NCI-H1436 (cell line): ENCODE results near the gene CALML4.
"Not testable (repeated sequence)": the region's sequence is repeated elsewhere in the genome, so short reads cannot be mapped to it uniquely, and the experiment has no call there.

Experiments
- DNase-seq: peaks from one replicate; lab custom pipeline; 2025; lab: John Stamatoyannopoulos, UW

Gene CALML4

DNA sequence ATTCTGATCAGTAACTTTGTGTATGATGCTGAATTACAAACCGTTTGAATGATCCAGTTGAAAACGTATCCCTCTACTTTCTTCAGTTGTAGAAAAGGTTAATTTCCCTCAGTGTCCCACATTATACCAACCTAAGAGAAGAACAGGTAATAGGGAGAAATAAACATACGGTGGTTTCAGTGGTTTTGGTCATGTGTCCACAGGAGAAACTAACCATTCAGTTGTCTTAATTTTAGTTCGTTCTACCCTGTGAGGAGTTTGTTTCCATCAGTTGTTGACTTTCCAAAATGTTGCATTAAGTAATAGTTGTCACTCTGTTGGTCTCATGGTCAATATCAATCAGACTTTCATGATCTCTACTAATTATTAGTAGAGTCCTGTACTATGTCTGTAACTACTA lies 15.1 kb downstream of the CALML4 start:
- no peak for DNase-seq

DNA sequence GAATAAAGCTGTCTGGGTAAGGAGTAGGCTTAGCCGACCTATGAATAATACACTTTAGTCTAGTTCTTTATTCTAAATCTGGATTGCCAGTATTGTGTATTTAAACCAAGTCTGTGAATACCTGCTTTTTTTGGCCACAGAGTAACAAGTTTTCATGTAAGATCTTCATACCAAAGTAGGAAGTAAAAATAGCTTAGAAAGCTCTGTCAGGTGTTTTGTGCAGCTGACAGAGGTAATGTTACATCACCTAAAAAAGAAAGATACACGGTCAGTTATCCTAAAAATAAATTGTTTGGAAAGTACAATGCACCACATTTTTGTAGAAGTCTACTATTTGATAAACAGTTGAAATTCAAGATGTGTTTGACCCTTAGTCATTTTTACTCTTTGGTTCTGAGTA lies 16.5 kb downstream of the CALML4 start:
- no peak for DNase-seq

DNA sequence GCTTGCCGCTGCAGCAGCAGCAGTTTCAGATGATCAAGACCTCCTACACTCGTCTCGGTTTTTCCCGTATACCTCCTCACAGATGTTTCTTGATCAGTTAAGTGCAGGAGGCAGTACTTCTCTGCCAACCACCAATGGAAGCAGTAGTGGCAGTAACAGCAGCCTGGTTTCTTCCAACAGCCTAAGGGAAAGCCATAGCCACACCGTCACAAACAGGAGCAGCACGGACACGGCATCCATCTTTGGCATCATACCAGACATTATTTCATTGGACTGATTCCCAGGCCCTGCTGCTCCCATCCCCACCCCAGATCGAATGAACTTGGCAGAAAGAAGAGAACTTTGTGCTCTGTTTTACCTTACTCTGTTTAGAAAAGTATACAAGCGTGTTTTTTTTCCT lies 17.6 kb downstream of the CALML4 start:
- DNase-seq, result no peak

DNA sequence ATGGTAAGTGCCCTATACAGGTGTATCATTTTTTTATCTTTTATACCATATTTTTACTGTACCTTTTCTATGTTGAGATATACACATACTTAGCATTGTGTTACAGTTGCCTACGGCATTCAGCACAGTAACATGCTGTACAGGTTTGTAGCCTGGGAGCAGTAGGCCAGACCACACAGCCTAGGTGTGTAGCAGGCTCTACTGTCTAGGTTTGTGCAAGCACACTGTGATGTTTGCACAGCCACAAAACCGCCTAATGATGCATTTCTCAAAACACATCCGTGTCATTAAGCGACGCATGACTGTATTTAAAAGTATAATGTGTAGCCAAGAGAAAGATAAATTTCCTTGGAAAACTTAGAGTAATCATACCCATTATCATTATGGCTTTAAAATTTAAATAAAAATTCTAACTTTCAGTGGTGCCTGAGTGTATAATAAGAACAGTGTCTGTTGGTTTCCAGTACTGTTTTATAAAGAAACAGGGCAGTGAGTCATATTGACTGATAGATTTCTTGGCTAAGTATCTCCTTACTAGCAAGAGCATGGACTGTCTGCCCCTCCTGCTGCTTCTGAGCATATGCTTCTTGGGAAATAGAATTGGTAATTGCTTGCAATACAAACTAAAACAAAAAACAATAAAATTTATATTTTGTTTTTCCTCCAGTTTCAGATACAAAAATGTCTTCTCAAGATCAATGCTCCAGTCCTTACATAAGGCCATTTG lies 18.3 kb downstream of the CALML4 start:
- no peak for DNase-seq

DNA sequence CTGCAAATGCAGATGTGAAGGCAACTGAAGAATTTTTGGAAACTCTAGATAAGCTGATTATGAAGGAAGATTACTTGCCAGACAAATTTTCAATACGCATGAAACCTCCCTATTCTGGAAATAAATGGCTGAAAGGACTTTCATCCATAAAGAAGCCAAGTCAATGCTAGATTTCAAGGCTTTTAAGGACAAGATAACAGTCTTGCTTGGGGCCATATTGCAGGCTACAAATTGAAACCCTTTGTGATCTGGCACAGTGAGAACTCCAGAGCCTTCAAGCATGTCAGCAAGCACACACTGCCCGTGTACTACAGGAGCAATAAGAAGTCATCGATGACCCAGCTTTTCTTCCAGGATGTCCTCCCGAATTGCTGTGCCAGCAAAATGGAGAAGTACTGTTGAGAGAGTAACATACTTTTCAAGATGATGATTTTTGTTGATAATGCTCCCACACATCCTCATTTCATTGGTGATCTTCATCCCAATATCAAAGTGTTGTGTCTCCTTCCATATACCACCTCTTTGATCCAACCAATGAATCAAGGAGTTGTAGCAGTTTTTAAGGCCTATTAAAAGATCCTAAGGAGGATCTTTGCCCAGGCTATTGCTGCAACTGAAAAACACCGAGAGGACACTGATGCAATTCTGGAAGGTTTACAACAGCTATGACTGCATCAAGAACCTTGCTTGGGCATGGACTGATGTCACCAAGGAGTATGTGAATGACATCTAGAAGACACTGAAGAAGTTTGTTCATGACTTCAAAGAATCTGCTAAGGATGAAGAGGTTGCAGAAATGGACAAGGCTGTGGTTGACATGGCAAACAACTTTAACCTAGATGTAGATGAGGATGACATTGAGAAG lies 20.3 kb downstream of the CALML4 start:
- no peak for DNase-seq

DNA sequence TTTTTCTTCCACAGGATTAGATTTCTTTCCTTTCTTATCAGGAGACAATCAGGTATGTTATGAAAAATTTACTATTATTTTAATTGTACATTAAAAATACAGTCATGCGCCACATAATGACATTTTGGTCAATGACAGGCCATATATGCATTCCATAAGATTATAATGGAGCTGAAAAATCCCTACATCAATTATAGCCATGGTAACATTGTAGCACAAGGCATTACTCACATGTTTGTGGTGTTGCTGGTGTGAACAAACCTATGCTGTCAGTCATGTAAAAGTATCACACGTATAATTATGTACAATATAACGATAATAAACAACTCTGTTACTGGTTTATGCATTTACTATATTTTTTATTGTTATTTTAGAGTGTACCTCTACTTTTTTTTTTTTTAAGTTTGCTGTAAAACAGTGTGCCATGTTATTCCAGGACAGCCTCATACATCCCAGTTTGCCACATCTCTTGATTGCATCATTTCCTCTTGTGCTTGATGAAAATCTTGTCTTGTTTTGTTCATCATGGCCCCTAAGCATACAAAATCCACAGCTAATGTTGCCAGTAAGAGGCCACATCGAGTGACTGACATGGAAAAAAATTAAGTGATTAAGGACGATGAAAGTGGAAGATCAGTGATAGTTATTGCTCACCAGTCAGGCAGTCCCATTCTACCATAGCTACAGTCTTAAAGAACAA lies 21.4 kb downstream of the CALML4 start:
- DNase-seq, result no peak

DNA sequence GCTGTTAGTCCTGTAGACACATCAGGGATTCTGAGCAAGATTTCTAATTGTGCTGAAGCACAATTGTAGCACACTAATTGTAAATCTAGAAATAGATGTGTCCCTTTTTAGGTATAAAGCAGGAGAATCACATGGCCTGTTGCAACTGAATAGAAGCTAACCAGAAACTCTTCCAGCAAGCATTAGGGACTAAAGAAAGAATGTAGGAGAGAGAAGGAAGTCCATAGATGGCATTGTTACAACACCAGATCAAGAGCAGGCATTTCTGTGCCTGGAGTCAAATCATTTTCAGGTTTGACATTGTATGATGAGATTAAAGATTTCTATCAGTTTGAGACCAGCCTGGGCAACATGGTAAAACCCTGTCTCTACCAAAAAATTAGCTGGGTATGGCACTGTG lies 27.4 kb downstream of the CALML4 start:
- no peak for DNase-seq

DNA sequence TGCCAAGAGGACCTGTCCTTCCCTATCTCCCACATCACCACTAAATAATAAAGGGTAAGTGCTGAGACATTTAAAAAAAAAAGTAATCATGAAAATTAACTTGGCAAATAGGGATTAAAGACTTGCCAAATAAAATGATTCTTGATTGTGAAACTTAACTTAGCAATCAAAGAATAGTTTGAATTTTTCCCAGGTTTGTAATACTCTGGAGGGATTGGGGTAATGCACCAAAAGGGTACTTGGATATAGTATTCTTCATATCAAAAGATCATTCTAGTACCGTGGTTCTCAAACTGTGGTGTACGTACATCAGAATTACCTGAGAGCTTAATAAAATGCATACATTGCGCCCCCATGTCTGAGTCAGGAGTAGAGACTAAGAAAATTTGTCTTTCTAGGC lies 28.5 kb downstream of the CALML4 start:
- no peak for DNase-seq

DNA sequence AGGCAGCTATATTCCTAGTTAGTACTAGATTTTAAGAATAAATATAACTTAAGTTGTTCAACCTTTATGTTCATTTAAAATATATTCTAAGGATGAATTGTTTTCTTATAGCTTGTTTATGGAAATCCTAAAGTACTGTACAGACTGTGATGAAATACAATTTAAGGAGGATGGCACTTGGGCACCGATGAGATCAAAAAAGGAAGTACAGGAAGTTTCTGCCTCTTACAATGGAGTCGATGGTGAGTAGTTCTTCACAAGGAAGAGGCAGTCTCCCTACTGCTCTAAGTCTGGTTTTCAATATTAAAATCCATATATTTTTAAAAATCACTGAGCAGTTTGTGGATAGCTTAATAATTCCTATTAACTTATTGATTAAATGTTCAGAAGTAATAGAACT lies 29.6 kb downstream of the CALML4 start:
- no peak for DNase-seq

DNA sequence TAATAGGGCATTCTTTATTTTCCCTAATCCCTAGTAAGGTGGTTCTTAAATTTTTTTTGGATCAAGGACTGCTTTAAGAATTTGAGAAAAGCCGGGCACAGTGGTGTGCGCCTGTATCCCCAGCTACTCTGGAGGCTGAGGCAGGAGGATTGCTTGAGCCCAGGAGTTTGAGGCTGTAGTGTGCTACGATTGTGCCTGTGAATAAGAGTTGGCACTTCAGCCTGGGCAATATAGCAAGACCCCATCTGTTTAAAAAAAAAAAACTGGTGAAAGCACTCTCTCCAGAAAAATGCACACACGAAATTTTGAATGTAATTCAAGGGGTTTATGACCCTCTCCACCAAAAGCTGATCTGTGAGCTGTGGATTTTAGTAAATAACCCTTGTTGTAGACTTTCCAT lies 32.0 kb downstream of the CALML4 start:
- no peak for DNase-seq

DNA sequence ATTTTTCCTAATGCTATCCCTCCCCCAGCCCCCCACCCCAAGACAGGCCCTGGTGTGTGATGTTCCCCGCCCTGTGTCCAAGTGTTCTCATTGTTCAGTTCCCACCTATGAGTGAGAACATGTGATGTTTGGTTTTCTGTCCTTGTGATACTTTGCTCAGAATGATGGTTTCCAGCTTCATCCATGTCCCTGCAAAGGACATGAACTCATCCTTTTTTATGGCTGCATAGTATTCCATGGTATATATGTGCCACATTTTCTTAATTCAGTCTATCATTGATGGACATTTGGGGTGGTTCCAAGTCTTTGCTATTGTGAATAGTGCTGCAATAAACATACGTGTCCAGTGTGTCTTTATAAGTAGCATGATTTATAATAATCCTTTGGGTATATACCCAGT lies 33.1 kb downstream of the CALML4 start:
- not testable (repeated sequence) for DNase-seq

DNA sequence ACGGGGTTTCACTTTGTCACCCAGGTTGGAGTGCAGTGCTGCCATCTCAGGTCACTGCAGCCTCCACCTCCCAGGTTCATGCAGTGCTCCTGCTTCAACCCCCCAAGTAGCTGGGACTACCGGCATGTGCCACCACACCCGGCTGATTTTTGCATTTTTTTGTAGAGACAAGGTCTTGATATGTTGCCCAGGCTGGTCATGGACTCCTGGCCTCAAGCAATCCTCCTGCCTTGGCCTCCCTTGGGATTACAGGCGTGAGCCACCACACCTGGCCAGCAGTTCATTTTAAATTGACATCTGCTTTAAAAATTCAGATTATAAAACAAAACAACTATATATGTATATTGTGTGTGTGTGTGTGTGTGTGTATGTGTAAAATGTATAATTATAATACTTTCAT lies 38.3 kb downstream of the CALML4 start:
- no peak for DNase-seq

DNA sequence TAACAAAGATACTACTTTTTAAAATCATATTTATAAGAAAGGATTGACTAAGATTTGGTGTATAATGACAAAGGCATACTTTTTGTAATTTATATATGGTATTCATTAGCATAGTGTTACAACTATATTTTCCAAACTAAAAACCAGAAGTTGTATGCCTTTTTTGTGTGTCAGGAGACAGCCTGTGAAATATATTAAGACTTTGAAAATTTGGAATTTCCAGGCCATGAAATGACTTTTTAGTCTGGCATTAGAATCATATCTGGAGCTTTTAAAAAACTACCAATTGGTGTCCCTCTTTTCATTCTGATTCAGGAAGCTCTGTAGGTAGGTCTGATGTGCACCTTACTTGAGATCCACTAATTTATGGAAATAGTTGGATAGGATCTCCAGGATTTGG lies 41.9 kb downstream of the CALML4 start:
- no peak for DNase-seq

DNA sequence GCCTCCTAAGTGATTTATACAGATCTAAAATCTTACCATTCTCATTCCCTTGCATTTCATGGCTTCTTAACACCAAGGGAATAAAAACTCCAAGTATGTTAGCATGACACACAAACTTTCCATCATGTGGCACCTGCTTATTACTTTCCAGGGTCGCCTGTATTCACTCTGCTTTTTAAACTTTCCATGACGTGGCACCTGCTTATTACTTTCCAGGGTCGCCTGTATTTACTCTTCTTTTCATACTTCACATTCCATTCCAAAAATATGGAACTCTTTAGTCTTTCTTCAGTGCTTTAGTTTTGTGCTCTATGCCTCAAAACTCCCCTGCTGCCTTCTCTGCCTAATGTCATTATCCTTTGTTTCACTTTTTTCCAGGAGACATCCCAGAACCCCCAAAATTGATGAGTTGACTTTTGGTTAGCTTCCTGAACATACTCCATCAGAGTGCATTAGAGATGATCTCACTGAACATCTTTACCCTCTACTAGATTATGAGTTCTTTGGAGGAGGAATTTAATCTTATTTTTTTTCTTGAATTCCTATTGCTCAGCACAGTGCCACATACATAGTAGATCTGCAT lies 47.0 kb downstream of the CALML4 start:
- no peak for DNase-seq

DNA sequence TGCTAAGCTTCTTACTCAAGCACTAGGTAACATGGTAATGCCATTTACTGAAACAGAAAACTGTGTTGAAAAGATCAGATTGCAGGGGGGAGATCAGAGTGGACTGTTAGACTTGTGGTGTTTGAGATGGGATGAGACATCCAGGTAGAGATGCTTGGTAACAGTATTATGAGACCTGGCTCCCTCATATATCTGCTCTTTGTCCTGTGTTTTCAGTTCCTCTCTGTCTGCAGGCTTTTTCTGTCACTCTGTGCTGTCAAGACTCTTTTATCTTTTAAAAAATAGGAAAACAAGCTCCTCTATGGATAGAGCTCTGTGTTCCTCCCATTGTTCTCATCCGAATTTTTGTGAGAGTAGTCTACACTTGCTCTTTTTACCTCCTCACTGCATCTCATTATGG lies 48.1 kb downstream of the CALML4 start:
- DNase-seq, result no peak

DNA sequence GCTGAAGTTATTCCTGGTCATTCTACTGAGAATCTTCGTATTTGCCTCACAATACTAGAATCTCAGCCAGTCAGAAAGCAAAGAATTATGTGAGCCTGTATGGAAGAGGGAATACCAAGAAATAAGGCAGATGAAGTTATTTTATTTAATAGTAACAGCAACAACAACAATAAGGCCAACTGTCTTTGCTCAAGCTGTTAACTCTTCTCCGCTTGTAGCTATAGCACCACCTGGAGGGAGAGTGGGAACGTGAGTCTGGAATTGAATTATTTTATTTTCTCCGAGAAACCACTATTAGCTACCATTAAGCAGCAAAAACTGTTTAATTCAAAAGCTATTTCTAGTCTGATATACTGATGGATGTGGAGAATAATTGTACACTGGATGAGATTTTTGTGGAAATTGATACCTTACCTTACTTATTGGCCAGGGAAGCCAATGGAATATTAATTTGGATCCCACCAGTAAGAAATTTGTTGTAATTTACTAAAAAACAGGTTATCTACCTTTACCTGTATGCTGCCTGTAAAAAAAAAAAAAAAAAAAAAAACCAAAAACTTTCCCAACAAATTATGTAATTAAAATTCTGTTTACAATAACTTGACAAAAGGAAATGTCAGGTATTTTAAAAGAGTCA lies 50.1 kb downstream of the CALML4 start:
- peak; percentile 14 for DNase-seq

DNA sequence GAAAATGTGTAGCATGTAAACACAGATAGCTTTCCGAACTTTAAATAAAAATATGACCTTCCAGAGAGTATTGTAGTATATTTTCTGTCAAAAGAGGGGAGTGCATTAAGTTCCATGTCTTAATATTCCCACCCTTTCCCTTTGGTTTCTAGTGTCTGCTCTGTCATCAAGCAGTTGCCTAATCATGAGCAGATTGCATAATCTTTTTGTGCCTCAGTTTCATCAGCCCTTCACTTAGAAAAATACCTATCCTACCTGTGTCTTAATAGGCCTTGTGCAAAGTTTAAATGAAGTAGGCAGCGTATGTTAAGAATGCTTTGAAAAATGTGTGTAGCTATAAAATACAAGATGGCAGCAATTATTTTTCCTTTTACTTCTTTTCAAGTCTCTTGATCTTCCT lies 52.8 kb downstream of the CALML4 start:
- no peak for DNase-seq

DNA sequence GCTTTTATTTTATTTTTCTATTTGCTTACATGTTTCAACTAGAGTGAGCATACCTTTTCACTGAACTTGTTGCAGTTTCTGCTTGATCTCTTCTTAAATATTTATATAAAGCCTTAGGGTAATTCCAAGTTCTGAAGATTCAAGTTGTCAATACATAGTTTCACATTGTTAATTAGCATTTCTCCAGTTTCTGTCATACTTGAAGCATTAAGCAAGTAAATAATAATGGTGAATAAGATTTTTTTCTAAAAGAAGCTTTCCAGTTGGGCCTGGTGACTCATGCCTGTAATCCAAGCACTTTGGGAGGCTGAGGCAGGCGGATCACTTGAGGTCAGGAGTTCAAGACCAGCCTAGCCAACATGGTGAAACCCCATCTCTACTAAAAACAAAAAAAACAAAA lies 53.9 kb downstream of the CALML4 start:
- no peak for DNase-seq

DNA sequence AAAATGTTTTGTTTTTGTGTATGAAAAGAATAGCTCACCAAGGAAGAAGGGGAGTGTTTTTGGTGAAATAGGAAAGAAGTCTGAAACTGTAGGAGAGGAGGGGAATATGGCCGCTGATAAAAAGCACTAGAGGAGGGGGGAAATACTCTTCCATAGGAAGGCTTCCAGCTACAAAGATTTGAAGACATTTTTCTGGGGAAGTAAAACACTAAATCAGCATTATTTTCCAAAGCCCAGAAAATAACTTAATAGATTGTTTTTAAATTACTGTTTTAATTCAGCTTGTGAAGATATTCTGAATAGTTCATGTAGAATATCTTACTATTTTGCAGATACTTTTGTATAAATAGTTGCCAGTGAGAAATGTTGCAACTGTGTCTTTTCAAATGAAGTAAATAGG lies 54.9 kb downstream of the CALML4 start:
- DNase-seq, result no peak

DNA sequence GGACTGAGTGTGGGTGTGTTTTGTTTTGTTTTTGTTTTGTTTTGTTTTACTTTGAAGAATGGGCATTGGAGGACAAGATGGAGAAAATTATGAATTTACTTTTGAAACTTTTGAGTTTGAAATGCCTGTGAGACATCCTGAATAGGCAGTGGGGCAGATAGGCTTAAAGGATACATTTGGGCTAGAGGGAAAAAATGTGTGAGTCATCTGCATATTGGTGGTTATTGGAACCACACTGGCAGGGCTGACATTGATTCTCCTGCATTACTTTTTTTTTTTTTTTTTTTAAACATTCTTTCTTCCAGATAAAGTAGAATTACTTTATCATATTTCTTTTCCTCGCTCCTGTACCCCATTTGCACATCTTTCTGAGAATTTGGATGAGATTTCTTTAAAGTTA lies 56.1 kb downstream of the CALML4 start:
- DNase-seq, result no peak

DNA sequence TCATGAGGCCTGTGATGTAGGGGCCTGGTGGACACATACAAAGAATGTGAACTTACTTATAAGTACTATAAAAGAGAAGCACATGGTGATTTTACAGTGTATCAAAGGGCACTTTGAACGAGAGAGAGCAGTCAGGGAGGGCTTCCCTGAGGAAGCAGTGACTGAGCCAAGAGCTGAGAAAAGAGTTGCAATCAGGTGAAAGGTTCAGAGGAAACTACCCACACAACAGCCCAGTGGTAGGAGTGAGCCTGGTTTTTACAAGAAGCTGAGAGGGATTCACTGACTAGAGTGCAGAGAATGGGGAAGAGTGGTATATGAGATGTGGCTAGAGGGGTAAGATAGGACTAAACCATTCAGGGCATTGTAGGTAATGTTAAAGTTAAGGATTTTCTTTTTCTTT lies 57.1 kb downstream of the CALML4 start:
- no peak for DNase-seq

DNA sequence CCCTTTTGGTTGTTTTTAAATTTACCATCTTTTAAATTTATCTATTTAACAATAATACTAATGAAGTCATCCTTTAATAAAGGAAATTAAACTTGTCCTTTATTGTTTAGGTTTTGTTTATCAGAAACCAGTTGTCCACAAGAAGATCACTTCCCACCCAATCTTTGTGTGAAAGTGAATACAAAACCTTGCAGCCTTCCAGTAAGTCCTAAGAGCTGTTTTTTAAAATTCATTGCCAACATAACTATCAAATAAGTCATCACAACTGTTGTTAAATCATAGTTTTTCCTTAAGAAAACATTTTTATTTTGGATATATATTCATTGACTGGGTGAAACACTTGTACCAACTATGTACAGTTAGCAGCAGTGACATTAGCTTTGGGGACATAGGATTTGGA lies 59.4 kb downstream of the CALML4 start:
- DNase-seq, result no peak
